SK-N-SH treated with all-trans-retinoic acid at 6 μM for 48 hours (cell line): Measurements from ENCODE around the gene CPXM2.

Experiments
- ATAC-seq: fragments of 200-7000 bp; cut with Tn5 transposase; 3 replicates; pipeline ENCODE4 v1.9.1; 2020; ENCODE audit warnings: mild to moderate bottlenecking, moderate library complexity
- CREB5 ChIP-seq: fragments of 250-450 bp; sonication (Bioruptor Pico); IDR thresholded peaks from 2 replicates; pipeline ENCODE4 v1.5.1; 2020; ENCODE audit warnings: low read depth, mild to moderate bottlenecking, moderate library complexity
- CSDC2 ChIP-seq: fragments of 250-450 bp; sonication (Bioruptor Pico); IDR thresholded peaks from 2 replicates; pipeline ENCODE4 v1.5.0; 2020; ENCODE audit warnings: mild to moderate bottlenecking, moderate library complexity
- ESRRG ChIP-seq: fragments of 250-450 bp; sonication (Bioruptor Pico); IDR thresholded peaks from 2 replicates; pipeline ENCODE4 v1.6.1; 2021; ENCODE audit warnings: mild to moderate bottlenecking
- ISL1 ChIP-seq: fragments of 250-450 bp; sonication (Bioruptor Pico); IDR thresholded peaks from 2 replicates; pipeline ENCODE4 v2.1.2; 2022; ENCODE audit warnings: mild to moderate bottlenecking, moderate library complexity
- PATZ1 ChIP-seq: fragments of 250-450 bp; sonication (Bioruptor Pico); IDR thresholded peaks from 2 replicates; pipeline ENCODE4 v1.8.0; 2020; ENCODE audit warnings: mild to moderate bottlenecking, moderate library complexity, borderline replicate concordance
- POU6F1 ChIP-seq: fragments of 250-450 bp; sonication (Bioruptor Pico); IDR thresholded peaks from 2 replicates; pipeline ENCODE4 v1.8.0; 2021; ENCODE audit warnings: low read depth, mild to moderate bottlenecking, moderate library complexity, borderline replicate concordance
- PPARA ChIP-seq: fragments of 250-450 bp; sonication (Bioruptor Pico); IDR thresholded peaks from 2 replicates; pipeline ENCODE4 v1.5.0; 2020; ENCODE audit warnings: mild to moderate bottlenecking, borderline replicate concordance
- RARB ChIP-seq: fragments of 250-450 bp; sonication (Bioruptor Pico); IDR thresholded peaks from 2 replicates; pipeline ENCODE4 v1.8.0; 2021; ENCODE audit warnings: mild to moderate bottlenecking, moderate library complexity
- SNAI2 ChIP-seq: fragments of 250-450 bp; sonication (Bioruptor Pico); IDR thresholded peaks from 2 replicates; pipeline ENCODE4 v1.5.0; 2020; ENCODE audit warnings: mild to moderate bottlenecking, moderate library complexity
- TCF4 ChIP-seq: fragments of 250-450 bp; sonication (Bioruptor Pico); IDR thresholded peaks from 2 replicates; pipeline ENCODE4 v1.8.0; 2021; ENCODE audit warnings: mild to moderate bottlenecking, moderate library complexity, borderline replicate concordance
- TOX ChIP-seq: fragments of 250-450 bp; sonication (Bioruptor Pico); IDR thresholded peaks from 2 replicates; pipeline ENCODE4 v1.8.0; 2021; ENCODE audit warnings: mild to moderate bottlenecking, moderate library complexity, borderline replicate concordance
- TSHZ2 ChIP-seq: fragments of 250-450 bp; sonication (Bioruptor Pico); IDR thresholded peaks from 2 replicates; pipeline ENCODE4 v1.5.0; 2020; ENCODE audit warnings: mild to moderate bottlenecking, moderate library complexity
- ZC3H10 ChIP-seq: fragments of 250-450 bp; sonication (Bioruptor Pico); IDR thresholded peaks from 2 replicates; pipeline ENCODE4 v1.5.1; 2021; ENCODE audit warnings: mild to moderate bottlenecking, moderate library complexity
- ZFP3 ChIP-seq: fragments of 250-450 bp; sonication (Bioruptor Pico); IDR thresholded peaks from 2 replicates; pipeline ENCODE4 v1.5.0; 2020; ENCODE audit warnings: mild to moderate bottlenecking, moderate library complexity
- ZFP30 ChIP-seq: fragments of 450-650 bp; formaldehyde crosslinking; IDR thresholded peaks from 2 replicates; pipeline ENCODE4 v1.5.0; 2022; ENCODE audit warnings: mild to moderate bottlenecking, moderate library complexity
- ZNF565 ChIP-seq: fragments of 450-650 bp; formaldehyde crosslinking; conservative IDR thresholded peaks from 2 replicates; pipeline ENCODE4 v1.5.0; 2020; ENCODE audit warnings: low read depth, mild to moderate bottlenecking, moderate library complexity
- ZNF70 ChIP-seq: fragments of 450-650 bp; formaldehyde crosslinking; IDR thresholded peaks from 2 replicates; pipeline ENCODE4 v1.5.0; 2020; ENCODE audit warnings: mild to moderate bottlenecking, moderate library complexity

Gene CPXM2

GRCh38 chr10:123870260-123870659 is 21.3 kb downstream of the CPXM2 start (continued):
- no peak for TF ChIP-seq TSHZ2 (CRISPR knock-in tag)
- TF ChIP-seq CSDC2 (CRISPR knock-in tag): no peak
- no peak for TF ChIP-seq ZNF565

- TF ChIP-seq TOX (CRISPR knock-in tag) (no peak), SNAI2 (CRISPR knock-in tag) (no peak), ZNF70 (CRISPR knock-in tag) (no peak), PATZ1 (no peak), ISL1 (CRISPR knock-in tag) (no peak), PPARA (CRISPR knock-in tag) (no peak), ZC3H10 (CRISPR knock-in tag) (no peak), ZNF565 (no peak), CREB5 (CRISPR knock-in tag) (no peak), ESRRG (CRISPR knock-in tag) (no peak), ZFP30 (CRISPR knock-in tag) (no peak)
These were observed 22.6 kb downstream of the CPXM2 start for GRCh38 chr10:123869020-123869414.

GRCh38 chr10:123868038-123869019 is 23.3 kb downstream of the CPXM2 start:
- no peak for ATAC-seq
- TF ChIP-seq ESRRG (CRISPR knock-in tag) (no peak), ZNF70 (CRISPR knock-in tag) (no peak), ZFP3 (no peak), PPARA (CRISPR knock-in tag) (no peak), POU6F1 (no peak), TSHZ2 (CRISPR knock-in tag) (no peak)
- TF ChIP-seq, all 23 proteins: peak for 0

More at GRCh38 chr10:123869020-123869414, 22.6 kb downstream of the CPXM2 start:
- ATAC-seq: no peak

- no peak for ATAC-seq
- TF ChIP-seq PPARA (CRISPR knock-in tag) (no peak), POU6F1 (no peak), CREB5 (CRISPR knock-in tag) (no peak), TCF4 (CRISPR knock-in tag) (no peak), ZFP3 (no peak), RARB (CRISPR knock-in tag) (no peak)
These were observed 25.7 kb downstream of the CPXM2 start for GRCh38 chr10:123865880-123866279.
